Lower lobe of right lung (tissue), 2 donors: ENCODE measurements around the gene GNAO1. TPM values are rescaled to one million over a fixed set of nuclear protein-coding genes. Genes with fewer than 3 reads are reported as not detected.

ENCODE experiments used
- ATAC-seq, 2 donors: fragments of 200-7000 bp; cut with Tn5 transposase; one replicate each; pipeline ENCODE4 v1.9.1; 2020 to 2022; ENCODE audit warnings: mild to moderate bottlenecking in 2 of 2, moderate library complexity in 2 of 2
- DNase-seq: peaks from one replicate; pipeline ENCODE4 v3.0.0-alpha.2; 2020
- H3K27ac ChIP-seq: fragments of 200-600 bp; one replicate; pipeline ENCODE4 v1.8.0; 2022
- H3K27me3 ChIP-seq: fragments of 200-600 bp; one replicate; pipeline ENCODE4 v1.8.0; 2022; ENCODE audit warnings: low read depth
- H3K36me3 ChIP-seq: fragments of 200-600 bp; one replicate; pipeline ENCODE4 v1.8.0; 2022; ENCODE audit warnings: mild to moderate bottlenecking
- H3K4me1 ChIP-seq: fragments of 200-600 bp; one replicate; pipeline ENCODE4 v1.8.0; 2022
- H3K4me3 ChIP-seq: fragments of 200-600 bp; one replicate; pipeline ENCODE4 v1.8.0; 2022; ENCODE audit warnings: mild to moderate bottlenecking
- H3K9me3 ChIP-seq: fragments of 200-600 bp; one replicate; pipeline ENCODE4 v1.8.0; 2022
- intact Hi-C: fragments of 100-400 bp; cut with DNase I; formaldehyde crosslinking; loops from one replicate; pipeline ENCODE4 v1.11.0; 2022
- total RNA-seq: library from RNA; stranded (reverse); fragmentation: NEBNext Ultra II Directional; extraction: Animal tissue kit (Norgen Biotek cat#: 25700); gene quantifications from one replicate; pipeline ENCODE4 v1.2.1, GENCODE V29; 2021
- TF ChIP-seq, protein P1 (sequence below): fragments of 200-600 bp; IDR thresholded peaks from one replicate; pipeline ENCODE4 v1.8.0; 2022; ENCODE audit warnings: antibody characterized with exemption, mild to moderate bottlenecking
- donor health status: DM: no; HTN: yes; CAD: no; lungs with severe emphysema.

The GNAO1 gene
- total RNA-seq, 1 donor from 2014 or later, result 1.8 TPM

GRCh38 chr16:56300242-56300623, 108.9 kb downstream of the GNAO1 start:
- ATAC-seq, result peak; percentile 47 to 71
- H3K36me3 ChIP-seq, result no peaks in the 10 kb centered on the region
- no peaks in the 10 kb centered on the region for H3K9me3 ChIP-seq
- intact Hi-C loops, result no loop called here
- H3K4me1 ChIP-seq, result peaks cover 11% of the 10 kb centered on the region
- no peaks in the 10 kb centered on the region for H3K27me3 ChIP-seq
- no peak for DNase-seq
- H3K4me3 ChIP-seq, result no peak overlapping the region
- TF ChIP-seq, protein P1, sequence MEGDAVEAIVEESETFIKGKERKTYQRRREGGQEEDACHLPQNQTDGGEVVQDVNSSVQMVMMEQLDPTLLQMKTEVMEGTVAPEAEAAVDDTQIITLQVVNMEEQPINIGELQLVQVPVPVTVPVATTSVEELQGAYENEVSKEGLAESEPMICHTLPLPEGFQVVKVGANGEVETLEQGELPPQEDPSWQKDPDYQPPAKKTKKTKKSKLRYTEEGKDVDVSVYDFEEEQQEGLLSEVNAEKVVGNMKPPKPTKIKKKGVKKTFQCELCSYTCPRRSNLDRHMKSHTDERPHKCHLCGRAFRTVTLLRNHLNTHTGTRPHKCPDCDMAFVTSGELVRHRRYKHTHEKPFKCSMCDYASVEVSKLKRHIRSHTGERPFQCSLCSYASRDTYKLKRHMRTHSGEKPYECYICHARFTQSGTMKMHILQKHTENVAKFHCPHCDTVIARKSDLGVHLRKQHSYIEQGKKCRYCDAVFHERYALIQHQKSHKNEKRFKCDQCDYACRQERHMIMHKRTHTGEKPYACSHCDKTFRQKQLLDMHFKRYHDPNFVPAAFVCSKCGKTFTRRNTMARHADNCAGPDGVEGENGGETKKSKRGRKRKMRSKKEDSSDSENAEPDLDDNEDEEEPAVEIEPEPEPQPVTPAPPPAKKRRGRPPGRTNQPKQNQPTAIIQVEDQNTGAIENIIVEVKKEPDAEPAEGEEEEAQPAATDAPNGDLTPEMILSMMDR, result no peak
- H3K27ac ChIP-seq, result no peak overlapping the region

GRCh38 chr16:56300891-56301850, 109.9 kb downstream of the GNAO1 start:
- H3K4me1 ChIP-seq, result peaks cover 11% of the 10 kb centered on the region
- no peaks in the 10 kb centered on the region for H3K36me3 ChIP-seq
- H3K4me3 ChIP-seq, result no peak overlapping the region
- no peak overlapping the region for H3K27ac ChIP-seq
- no peak for ATAC-seq
- TF ChIP-seq, protein P1, result no peak
- no peaks in the 10 kb centered on the region for H3K9me3 ChIP-seq
- no peaks in the 10 kb centered on the region for H3K27me3 ChIP-seq
- intact Hi-C loops, result no loop called here
- DNase-seq, result no peak

DNA sequence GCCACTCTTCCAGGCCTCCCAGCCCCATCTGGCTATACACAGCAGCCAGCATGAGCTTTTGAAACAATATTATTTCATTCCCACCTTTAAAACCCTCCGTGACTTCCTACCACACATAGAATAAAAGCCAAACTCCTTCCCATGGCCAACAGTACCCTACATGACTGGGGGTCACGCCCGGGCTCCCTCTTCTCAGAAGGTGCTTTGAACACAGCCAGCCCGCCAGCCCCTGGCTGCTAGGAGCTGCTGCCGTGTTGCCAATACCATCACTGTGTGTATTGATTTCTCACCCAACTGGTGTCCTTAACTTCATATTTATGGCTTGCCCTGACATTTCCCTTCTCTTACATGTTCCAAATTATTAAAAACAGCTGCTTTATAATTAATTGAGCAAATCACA, 111.2 kb downstream of the GNAO1 start:
- no peak for DNase-seq
- no peak overlapping the region for H3K27ac ChIP-seq
- no peak for ATAC-seq
- no peak overlapping the region for H3K4me3 ChIP-seq
- TF ChIP-seq, protein P1, result no peak
- intact Hi-C loops, result no loop called here
- H3K4me1 ChIP-seq, result peaks cover 11% of the 10 kb centered on the region
- H3K27me3 ChIP-seq, result no peaks in the 10 kb centered on the region
- no peaks in the 10 kb centered on the region for H3K9me3 ChIP-seq
- no peaks in the 10 kb centered on the region for H3K36me3 ChIP-seq

- ATAC-seq (no peak), DNase-seq (no peak)
- intact Hi-C loops, result no loop called here
- TF ChIP-seq, protein P1, result no peak
- Histone ChIP-seq H3K27me3 (no peaks in the 10 kb centered on the region), H3K4me1 (peaks cover 11% of the 10 kb centered on the region), H3K27ac (no peak overlapping the region), H3K36me3 (no peaks in the 10 kb centered on the region), H3K4me3 (no peak overlapping the region), H3K9me3 (no peaks in the 10 kb centered on the region)
Measured at GRCh38 chr16:56303066-56303715, 111.9 kb downstream of the GNAO1 start.

DNA sequence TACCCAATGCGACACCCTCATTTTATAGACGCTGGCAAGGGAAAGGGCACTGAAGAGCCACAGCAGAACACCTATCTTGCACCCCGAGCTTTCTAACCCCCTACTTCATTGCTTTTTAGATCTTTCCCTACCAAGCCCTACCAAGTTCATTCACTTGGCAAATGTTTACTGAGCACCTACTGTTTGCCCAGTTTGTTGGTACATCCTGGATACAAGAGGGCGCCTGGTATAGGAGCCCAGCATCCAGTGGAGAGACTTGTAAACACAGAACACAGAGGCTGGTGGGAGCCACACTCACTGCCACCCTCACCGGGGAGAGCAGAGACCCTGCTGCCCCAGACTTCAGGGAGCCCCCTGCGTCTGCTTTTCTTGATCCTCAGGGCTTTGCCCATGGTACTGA, 112.6 kb downstream of the GNAO1 start:
- ATAC-seq (no peak), DNase-seq (no peak)
- no peak overlapping the region for H3K4me3 ChIP-seq
- peaks cover 10% of the 10 kb centered on the region for H3K4me1 ChIP-seq
- no peaks in the 10 kb centered on the region for H3K27me3 ChIP-seq
- H3K27ac ChIP-seq, result no peak overlapping the region
- H3K36me3 ChIP-seq, result no peaks in the 10 kb centered on the region
- TF ChIP-seq, protein P1, result no peak
- intact Hi-C loops, result no loop called here
- H3K9me3 ChIP-seq, result no peaks in the 10 kb centered on the region
